CD1c-positive myeloid dendritic cell (primary cell): ENCODE measurements around the gene UNC13D.

Experiments
- DNase-seq: peaks from one replicate; pipeline ENCODE4 v3.0.0-alpha.2; 2016; ENCODE audit errors: extremely low spot score

The UNC13D gene

DNA sequence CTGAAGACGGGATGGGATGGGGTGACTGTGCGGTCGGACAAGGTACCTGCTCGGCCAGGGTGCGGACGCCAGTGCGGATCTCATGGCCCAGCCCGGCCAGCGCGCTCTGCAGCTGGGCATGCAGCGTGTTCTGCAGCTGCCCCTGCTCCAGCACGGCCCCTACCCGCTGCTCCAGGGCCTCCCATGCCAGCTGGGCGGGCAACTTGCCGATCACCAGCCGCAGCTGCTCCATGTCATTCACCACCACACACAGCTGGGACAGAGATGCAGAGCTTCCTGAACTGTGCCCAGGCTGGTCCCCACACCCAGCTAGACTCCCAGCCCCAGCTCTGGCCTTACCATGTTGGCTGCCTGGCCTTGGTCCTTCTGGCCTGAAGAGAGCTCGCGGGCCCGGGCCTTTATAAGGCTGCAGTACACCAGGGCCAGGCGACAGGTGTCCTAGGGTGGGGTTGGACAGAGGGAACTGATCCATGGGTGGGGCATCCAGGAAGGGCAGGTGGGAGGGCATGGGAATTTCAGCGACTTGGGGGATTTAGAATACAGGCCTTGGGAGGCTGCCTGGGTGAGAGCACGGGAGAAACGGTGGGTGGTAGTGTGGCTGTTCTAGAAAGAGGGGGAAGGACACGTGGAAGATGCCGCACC is 9.8 kb downstream of the UNC13D start:
- no peak for DNase-seq

DNA sequence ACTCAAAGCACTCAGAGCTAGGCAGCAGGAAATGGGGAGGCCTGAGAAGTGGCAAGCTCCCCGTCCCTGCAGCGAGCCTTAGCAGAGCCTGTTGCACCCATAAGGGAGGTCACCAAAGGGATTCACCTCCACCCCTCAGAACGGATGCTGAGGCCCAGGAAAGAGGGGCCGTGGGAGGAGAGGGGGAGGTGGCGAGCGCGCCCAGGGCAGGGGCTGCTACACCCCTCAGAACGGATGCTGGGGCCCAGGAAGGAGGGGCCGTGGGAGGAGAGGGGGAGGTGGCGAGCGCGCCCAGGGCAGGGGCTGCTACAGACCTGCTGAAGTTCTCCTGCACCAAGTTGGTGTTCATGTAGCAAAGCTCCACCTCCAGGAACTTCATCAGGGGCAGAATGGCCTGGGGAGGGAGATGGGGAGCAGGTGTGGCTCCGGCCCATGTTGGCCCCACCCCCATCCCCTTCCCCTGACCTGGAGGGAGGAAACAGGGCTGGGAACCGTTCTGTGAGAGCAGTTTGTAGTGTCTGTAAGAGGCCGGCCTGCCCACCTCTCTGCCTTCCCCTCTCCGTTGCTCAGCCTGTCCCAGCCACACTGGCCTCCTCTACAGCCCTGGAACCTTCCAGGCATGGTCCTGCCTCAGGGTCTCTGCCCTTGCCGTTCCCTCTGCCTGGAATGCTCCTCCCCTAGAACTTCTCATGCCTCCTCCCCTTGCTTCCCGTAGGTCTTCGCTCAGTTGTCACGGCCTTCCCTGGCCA is 11.4 kb downstream of the UNC13D start:
- DNase-seq, result no peak

DNA sequence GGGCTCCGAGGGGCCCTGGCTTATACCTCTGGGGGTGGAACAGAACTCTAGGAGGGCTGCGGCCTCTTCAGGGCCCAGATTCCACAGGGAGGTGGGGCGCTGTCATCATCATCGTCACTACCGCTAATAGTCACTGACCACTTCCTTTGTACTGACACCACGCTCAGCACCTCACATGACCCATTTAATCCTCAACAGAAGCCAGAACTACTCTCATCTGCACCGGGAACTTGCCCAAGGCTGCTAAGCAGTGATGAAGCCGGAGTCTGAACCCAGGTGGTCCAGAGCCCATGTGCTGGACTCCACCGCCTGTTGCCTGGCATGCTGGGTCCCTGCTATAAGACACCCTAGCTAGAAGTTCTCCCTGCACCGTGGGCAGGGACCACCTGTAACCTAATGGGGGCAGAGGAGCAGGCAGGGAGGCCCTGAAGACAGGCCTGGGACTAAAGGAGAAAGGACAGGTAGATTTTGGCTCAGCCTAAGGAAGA is 12.0 kb downstream of the UNC13D start:
- DNase-seq, result peak; percentile 76

DNA sequence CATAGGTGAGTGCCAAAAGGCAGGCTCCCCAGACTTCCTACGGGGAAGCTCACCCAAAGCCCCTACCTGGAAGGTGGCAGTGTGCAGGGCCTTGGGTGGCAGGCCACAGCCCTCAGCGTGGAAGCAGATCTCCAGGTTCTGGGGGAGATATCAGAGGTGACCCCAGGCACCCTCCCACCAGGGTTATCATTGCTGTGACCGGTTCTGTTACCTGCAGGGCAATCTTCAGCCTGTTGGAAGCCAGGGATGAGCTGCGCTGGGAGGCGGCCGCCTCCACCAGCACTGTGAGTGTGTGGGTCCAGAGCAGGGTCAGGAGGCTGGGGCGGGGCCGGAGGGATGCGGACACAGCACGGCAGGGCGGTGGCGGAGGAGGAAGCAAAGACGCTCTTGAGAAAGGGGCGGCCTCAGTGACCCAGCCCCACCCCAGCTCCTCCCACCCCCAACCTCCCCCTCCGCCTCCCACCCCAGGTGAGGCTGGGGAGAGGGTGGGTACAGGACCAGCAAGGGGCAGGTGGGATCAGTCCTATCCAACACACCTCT is 13.1 kb downstream of the UNC13D start:
- DNase-seq, result no peak

DNA sequence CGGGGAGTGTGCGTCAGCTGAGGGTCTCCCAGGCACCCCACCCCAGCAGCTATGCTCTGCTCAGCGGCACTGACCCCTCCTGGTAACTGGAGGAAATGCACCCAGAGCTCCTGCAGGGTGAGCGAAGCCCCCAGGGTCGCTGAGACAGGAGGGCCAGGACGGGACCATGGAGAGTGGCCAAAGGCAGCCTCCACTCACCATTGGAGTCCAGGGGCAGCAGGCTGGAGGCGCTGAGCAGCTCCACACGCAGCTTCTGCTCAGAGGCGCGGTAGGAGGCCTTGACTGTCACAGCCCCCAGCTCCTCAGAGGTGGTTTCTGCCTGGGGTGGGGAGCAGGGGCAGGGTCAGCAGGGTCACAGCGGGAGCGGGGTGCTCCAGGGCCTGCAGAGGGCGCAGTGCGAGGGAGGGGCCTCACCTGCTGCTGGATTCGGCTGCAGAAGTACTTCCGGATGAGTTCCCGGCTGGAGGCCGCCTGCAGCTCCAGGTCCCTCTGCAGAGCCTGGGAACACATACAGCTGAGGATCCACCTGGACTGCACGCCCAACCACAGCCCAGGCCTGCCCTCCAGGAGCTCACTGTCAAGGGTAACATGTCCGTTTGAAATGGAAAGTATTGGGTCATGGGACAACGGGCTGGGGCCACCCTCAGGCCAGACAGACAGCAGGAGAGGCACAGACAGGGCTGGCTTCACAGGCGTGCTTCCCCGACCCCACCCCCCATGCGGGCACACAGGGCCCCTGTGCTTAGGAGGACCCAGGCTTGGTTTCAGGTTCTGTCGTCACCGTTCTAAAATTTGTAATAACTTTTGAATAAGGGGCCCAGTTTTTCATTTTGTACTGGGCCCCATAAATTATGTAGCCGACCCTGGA is 13.8 kb downstream of the UNC13D start:
- DNase-seq, result no peak

DNA sequence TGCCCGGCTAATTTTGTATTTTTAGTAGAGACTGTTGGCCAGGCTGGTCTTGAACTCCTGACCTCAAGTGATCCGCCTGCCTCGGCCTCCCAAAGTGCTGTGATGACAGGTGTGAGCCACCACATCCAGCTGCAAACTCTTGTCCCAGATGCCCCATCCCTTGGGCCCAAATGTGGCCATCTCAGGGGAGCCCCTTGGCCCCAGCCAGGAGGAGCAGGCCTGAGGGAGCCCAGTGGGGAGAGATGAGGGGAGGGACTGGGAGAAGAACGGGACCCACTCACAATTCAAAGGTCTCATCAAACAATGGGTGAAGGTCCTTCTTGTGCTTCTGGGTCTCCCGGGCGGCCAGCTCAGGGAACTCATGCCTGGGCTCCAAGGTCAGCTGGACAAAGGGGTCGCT is 14.5 kb downstream of the UNC13D start:
- no peak for DNase-seq

DNA sequence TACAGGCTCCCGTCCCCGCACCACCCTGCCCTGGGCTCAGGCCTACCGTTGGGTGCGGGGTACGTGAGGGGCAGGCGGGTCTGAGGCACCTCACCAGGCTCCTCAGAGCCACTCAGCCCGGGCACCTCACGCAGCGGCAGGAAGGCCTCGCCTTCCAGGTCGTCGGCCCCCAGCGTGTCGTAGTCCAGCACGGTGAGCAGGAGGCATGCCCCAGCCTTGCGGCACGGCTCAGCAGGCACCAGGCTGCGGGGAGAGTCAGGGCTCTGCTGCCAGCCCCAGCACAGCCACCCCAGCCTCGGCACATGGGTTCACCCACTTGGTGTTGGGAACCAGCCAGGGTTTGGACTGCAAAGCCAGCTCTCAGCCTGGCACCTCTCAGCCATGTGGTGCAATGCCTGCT is 15.5 kb downstream of the UNC13D start:
- no peak for DNase-seq

DNA sequence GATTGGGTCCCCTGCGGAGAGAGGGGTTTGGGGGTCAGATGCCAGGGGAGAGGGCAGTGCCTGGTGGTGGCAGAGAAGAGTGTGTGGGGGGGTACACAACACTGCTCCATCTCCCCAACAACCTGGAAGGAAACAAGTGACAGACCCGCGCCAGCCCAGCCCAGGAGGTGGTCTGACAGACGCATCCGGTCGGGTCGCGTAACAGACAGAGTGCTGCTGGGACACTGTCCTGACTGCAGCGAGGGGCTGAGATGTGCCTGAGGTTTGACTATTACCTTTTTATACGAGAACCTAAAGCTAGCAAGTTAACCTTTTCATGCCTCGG is 16.2 kb downstream of the UNC13D start:
- DNase-seq, result no peak

DNA sequence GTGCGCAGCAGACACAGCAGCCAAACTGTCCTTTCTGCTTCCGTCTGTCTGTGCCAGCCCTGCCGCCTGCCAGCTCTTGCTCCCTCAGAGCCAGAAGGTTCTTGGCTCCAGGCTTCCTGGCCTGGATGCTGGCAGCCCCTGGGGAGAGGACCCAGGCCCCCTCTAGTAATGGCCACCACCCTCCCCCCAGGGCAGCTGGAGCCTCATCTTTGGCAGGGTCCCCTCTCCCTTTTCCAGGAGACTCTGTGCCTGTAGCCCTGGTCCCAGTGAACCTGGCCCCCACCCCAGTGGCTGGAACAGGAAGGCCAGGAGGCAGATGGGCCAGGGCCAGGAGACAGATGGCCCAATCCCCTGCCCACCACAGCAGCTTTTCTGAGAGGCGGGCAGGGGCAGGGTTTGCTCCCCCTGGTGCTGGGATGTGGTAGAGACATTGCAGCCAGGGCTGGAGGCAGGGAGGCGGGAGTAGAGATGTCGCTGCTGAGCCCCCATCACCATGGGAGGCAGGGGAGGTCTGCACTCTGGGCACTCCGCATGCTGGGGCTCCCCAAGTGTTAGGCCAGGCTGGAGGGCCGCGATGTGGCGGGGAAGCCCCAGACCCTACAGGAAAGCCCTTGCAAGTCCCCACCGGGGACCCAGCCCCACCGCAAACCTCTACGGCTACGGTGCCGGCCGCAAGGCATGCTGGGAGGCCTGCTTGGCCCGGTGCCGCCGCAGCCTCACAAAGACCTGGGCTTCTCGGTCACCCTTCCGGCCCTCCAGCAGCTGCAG is 16.7 kb downstream of the UNC13D start:
- DNase-seq, result peak; percentile 38

DNA sequence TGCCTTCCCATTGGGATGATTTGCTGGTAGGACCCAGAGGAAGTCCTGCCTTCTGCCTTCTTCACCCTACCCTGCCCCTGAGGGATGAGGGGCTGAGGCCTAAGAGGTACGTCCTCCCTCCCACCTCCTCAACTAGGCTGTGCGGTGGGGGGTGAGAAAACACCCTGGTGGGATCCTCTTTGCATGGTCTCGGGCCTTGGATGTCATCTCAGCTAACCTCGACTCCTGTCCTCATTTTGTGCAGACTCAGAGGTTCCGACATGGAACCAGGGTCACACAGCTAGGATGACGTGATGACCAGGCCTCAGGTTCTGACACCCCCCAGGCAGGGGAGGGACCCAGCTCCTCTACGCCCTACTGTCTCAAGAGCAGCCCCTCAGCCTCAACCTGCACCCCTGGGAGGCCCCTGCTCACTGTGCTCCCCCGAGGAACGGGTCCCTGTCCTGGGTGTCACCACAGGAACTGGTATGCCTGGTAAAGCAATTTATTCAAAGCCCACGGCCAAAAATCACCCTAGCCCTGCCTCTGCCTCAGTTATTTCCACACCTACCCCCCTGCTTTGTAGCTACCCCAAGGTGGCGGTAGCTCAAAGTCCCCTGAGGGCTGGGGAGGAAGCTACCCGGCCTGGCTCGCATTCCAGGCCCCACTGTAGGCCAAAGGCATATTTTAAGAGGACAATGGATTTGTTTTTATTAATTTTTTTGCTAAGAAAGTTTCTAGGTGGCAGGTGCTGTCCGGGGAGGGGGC is 17.5 kb downstream of the UNC13D start:
- DNase-seq, result no peak

DNA sequence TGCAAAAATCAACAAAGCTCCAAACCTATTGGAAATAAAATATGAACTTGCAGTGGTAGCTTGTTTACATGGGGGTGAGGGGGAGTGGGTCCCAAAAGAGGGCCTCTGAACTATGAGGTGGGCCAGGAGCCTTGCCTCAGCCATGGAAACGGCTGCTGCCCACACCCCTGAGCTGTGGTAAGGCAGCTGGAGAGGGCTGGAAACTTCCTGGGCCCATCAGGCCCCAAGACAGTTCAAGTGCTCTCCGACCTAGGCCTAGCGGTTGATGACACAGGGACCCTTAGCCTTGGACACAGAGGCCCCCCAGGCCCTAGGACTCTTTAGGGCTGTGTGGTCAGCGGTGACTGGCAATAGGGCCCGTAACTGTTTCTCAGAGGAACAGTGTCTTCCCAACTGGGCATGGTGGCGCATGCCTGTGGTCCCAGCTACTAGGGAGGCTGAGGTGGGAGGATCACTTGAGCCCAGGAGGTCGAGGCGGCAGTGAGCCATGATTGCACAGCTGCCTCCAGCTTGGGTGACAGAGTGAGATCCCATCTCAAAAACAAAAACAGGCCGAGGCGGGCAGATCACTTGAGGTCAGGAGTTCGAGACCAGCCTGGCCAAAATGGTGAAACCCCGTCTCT is 18.3 kb downstream of the UNC13D start:
- DNase-seq, result no peak

DNA sequence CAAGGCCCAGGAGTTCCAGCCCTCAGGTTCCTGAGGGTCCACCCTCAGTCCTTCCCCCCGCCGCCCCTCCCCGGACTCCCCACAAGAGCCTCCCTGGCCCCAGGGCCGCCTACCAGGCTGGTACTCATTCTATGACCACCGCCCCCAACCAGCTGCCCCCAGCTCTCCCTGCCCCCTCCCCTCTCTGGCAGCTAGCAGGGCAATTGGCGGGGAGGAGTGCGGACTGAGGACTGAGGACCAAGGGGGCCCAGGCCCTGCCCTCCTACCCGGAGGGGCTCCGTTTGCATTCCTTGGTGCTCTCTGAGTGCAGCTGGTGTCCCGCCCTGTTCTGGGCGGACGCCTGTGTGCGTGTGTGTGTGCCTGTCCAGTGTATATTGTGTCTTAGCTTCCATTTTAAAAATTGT is 19.1 kb downstream of the UNC13D start:
- no peak for DNase-seq

DNA sequence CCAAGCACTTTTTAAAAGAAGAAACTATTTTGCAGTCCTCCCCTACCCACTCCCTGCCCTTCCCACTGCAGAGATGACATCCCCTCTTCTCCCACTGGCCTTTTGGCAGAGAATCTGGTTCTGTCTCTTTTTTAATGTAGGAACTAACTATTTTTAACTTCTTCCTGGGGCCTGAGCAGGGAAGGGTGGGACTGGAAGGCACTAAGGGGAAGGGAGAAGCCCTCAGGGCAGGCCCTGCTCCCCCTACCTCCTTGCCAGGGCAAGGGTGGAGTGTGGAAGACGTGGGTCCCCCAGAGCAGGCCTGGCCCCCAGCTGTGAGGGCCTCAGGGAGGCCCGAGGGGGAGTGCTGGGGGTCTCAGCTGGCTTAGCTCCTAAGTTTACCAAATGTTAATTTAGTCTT is 19.5 kb downstream of the UNC13D start:
- DNase-seq, result no peak

DNA sequence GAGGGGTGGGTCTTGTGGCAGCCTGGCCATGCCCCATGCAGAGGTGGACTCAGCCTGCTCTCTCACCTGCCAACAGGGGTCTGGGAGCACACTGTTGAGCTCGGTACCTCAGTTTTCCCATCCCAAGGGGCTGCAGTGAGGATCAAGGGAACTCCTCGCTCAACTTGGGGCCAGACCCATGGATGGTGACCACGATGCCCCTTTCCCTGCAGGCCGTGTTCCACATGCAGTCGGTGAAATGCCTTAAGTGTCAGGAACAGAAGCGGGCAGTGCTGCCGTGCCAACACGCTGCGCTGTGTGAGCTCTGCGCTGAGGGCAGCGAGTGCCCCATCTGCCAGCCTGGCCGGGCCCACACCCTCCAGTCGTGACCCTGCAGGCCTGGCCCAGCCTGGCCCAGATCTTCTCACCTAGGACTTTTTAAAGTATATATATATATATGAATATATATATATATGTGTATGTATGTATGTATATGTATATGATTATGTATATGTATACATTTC is 20.1 kb downstream of the UNC13D start:
- no peak for DNase-seq

DNA sequence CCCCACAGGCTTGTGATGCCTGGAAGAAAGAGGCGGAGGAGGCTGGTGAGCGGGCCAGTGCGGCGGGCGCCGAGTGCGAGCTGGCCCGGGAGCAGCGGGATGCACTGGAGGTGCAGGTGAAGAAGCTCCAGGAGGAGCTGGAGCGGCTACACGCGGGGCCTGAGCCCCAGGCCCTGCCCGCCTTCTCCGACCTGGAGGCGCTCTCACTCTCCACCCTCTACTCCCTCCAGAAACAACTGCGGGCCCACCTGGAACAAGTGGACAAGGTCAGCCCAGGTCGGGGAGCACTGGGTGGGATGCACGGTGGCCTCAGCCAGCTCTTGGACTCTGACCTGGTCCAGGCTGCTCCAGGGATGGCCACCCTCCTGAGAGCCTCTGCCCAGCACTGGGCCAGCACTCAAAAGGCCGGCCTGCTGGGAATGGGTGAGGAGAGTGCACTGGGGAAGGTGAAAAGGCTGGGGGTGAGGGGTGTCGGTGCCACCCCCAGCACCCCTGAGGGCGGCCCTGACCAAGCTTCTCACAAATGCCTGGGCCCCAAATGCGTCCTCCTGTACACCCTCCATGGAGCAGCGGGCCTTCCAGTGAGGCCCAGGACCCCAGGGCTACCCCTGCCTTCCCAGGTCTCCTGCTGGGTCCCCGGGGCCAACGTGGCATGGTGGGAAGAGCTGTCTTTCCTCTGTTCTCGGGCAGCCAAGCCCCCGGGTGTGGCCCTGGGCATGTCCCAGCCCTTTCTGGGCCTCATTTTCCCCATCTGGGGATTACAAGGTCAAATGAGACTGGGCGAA is 20.8 kb downstream of the UNC13D start:
- DNase-seq, result no peak

DNA sequence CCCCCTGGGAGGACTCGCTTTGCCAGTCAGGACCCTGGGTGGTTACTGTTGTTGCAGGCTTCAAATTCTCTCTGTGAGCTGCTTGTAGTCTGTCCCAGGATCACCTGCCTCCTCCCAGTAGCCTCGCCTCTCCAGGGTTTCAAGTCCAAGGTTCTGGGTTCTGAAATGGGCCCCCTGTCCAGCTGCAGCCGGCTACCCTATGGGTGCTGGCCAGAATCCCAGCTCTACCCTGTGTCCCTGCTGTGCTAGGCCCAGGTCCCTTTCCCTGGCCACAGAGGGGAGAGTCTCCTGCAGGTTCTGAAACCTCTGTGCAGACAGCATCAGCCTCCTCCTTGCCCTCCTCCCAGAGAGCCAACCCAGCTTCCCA is 21.4 kb downstream of the UNC13D start:
- no peak for DNase-seq

DNA sequence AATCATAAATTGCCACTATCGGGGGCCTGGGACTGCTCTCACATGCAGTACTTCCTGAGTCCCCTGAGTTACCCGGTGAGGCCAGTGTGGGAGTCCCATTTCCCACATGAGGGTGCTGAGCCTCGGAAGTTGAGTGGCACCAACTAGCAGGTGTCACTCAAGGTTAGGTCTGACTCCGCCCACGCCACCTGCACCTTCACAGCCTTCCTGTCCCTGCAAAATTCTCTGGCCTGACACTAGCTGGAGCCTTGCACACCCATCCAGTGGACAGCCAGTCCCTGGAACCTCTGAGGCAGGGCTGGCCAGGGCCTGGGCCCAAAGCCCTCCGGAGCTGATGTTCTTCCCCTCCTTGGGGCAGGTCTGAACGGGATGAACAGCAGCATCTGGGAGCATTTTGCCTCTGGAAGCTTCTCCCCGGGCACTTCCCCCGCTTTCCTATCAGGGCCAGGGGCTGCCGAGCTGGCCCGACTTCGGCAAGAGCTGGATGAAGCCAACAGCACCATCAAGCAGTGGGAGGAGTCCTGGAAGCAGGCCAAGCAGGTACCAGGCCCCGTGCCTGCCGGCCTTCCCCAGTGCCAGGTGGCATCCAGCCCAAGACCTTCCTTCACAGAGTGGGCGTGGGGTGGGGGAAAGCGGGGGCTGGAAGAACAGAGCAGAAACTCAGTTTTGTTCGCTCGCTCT is 21.9 kb downstream of the UNC13D start:
- DNase-seq, result no peak

DNA sequence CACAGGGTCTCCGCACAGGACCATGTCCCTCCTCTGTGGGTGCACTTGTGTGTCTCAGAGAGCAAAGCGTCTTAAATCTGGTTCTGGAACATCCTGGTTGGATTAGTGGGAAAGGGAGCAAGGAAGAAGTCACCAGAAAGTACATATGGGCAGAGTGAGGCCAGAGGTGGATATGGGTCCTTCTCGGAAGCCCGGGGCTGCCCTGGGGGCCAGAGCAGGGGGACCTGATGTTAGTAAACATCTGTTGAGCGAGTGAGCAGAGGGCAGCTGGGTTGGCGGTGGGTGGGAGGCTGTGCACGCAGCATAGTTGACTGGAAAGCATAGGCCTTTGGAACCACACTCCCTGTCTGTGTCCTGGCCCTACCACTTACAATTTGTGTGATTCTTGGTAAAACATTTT is 22.7 kb downstream of the UNC13D start:
- no peak for DNase-seq
